ENCODE data around the gene SFMBT2. TPM values are rescaled to one million over a fixed set of nuclear protein-coding genes. Genes with fewer than 3 reads are reported as not detected.
"Not testable (repeated sequence)": the region's sequence is repeated elsewhere in the genome, so short reads cannot be mapped to it uniquely, and the experiment has no call there.

Gene SFMBT2
- total RNA-seq, 2 experiments from 2014 or later: 23.8 to 27.6 TPM

DNA sequence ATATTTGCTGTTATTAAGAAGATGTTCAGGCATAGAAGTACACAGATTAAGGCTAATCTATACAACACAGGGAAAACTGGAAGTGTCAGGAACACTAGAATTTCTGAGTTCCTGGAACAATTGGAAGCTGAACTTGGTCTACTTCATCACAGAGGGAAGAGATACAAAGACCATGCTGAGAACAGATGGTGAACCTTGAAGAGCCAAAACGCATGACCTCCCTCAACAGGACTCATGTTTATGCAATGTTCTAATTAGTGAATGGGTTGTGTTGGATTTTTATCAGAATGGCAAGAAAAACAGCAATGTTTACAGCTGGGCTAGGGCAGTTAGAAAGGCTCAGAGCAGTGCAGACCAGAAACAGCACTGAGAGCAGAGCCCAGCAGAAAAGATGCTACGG is 94.9 kb downstream of the SFMBT2 start:
- Mint-ChIP-seq H3K9me3 (no peaks in the 10 kb centered on the region), H3K4me1 (ENCODE audit: low read depth) (peaks cover 68% of the 10 kb centered on the region), H3K36me3 (ENCODE audit: low read depth) (peaks cover 28% of the 10 kb centered on the region), H3K27ac (no peak overlapping the region), H3K27me3 (no peaks in the 10 kb centered on the region), H3K4me3 (no peak overlapping the region)
- DNase-seq (no peak), ATAC-seq (no peak)
- ChIA-PET CTCF (no interaction called here), POLR2A (no interaction called here)
- TF ChIP-seq, protein P1, sequence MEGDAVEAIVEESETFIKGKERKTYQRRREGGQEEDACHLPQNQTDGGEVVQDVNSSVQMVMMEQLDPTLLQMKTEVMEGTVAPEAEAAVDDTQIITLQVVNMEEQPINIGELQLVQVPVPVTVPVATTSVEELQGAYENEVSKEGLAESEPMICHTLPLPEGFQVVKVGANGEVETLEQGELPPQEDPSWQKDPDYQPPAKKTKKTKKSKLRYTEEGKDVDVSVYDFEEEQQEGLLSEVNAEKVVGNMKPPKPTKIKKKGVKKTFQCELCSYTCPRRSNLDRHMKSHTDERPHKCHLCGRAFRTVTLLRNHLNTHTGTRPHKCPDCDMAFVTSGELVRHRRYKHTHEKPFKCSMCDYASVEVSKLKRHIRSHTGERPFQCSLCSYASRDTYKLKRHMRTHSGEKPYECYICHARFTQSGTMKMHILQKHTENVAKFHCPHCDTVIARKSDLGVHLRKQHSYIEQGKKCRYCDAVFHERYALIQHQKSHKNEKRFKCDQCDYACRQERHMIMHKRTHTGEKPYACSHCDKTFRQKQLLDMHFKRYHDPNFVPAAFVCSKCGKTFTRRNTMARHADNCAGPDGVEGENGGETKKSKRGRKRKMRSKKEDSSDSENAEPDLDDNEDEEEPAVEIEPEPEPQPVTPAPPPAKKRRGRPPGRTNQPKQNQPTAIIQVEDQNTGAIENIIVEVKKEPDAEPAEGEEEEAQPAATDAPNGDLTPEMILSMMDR (IDR thresholded peaks at IDR 0.05): no peak
- intact Hi-C loops (cut with micrococcal nuclease): no loop called here

DNA sequence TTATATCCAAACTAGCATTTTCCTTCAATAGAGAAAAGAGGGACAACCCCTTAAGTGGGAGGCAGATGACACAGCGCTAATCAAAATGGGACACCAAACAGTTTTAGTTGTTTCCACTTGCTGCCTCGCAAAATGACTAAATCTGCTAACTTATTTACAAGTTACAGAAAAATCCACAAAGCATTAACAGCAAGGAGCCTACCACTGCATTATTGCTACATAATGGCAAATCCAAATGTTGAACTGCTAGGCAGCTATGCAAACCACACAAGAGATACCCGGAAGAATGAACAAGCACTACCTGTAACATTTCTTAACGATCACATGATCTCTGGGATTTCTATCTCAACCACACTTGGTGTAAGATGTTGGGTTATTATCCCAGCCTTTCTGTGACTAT is 96.7 kb downstream of the SFMBT2 start:
- ATAC-seq: no peak
- H3K27ac Mint-ChIP-seq: peak overlapping the region; percentile 21
- ChIA-PET CTCF (no interaction called here), POLR2A (no interaction called here)
- no peak overlapping the region for H3K4me3 Mint-ChIP-seq
- peaks cover 53% of the 10 kb centered on the region for H3K4me1 Mint-ChIP-seq (ENCODE audit: low read depth)
- H3K9me3 Mint-ChIP-seq: no peaks in the 10 kb centered on the region
- TF ChIP-seq, protein P1 (IDR thresholded peaks at IDR 0.05): no peak
- intact Hi-C loops (cut with micrococcal nuclease): no loop called here
- no peaks in the 10 kb centered on the region for H3K27me3 Mint-ChIP-seq
- H3K36me3 Mint-ChIP-seq (ENCODE audit: low read depth): peaks cover 33% of the 10 kb centered on the region
- DNase-seq: no peak

DNA sequence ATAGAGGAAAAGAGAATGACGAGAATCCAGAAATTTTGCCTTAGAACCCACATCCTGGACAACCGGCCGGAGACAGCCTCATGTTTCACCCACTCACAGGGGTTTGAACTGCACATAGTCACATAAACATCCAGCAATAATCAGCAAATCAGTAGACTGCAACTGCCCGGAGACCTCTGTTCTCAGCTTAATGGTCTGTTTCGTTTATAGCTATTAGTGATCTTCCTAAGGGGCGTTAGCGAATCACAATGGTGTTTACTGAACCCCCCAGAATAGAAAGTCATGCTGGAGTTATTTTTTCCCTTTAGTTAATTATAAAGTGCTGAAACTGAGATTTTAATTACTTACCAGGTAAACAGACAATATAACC is 98.4 kb downstream of the SFMBT2 start:
- DNase-seq: no peak
- no peak overlapping the region for H3K27ac Mint-ChIP-seq
- TF ChIP-seq, protein P1 (IDR thresholded peaks at IDR 0.05): no peak
- no peak for ATAC-seq
- H3K9me3 Mint-ChIP-seq: peaks cover 5% of the 10 kb centered on the region
- POLR2A ChIA-PET: no interaction called here
- H3K36me3 Mint-ChIP-seq (ENCODE audit: low read depth): peaks cover 38% of the 10 kb centered on the region
- no peak overlapping the region for H3K4me3 Mint-ChIP-seq
- peaks cover 39% of the 10 kb centered on the region for H3K4me1 Mint-ChIP-seq (ENCODE audit: low read depth)
- no peaks in the 10 kb centered on the region for H3K27me3 Mint-ChIP-seq
- CTCF ChIA-PET: no interaction called here
- intact Hi-C loops (cut with micrococcal nuclease): no loop called here

DNA sequence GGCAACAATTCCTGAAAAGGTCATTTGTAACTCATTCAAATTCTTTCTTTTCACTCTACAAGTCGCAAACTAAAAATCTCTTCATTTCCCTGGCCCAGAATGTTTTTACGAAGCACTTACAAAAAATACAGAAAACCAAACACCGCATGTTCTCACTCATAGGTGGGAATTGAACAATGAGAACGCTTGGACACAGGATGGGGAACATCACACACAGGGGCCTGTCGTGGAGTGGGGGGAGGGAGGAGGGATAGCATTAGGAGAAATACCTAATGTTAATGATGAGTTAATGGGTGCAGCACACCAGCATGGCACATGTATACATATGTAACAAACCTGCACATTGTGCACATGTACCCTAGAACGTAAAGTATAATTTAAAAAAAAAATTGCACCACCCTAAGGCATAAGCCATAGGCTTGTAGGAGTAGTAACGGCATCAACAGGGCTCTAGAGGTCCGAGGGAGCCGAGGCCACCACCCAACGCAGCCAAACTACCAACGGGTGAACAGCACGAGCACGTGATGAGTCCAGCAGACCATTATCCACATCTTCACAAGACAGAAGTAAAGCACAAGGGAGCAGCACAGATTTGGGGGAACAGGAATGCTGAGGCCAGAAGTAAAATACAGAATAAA is 98.9 kb downstream of the SFMBT2 start:
- DNase-seq; H3K27ac Mint-ChIP-seq; CTCF ChIA-PET; H3K27me3 Mint-ChIP-seq; POLR2A ChIA-PET; H3K4me3 Mint-ChIP-seq; H3K9me3 Mint-ChIP-seq; ATAC-seq; intact Hi-C loops (cut with micrococcal nuclease): not testable (repeated sequence)
- peaks cover 41% of the 10 kb centered on the region for H3K4me1 Mint-ChIP-seq (ENCODE audit: low read depth)
- H3K36me3 Mint-ChIP-seq (ENCODE audit: low read depth): peaks cover 41% of the 10 kb centered on the region

DNA sequence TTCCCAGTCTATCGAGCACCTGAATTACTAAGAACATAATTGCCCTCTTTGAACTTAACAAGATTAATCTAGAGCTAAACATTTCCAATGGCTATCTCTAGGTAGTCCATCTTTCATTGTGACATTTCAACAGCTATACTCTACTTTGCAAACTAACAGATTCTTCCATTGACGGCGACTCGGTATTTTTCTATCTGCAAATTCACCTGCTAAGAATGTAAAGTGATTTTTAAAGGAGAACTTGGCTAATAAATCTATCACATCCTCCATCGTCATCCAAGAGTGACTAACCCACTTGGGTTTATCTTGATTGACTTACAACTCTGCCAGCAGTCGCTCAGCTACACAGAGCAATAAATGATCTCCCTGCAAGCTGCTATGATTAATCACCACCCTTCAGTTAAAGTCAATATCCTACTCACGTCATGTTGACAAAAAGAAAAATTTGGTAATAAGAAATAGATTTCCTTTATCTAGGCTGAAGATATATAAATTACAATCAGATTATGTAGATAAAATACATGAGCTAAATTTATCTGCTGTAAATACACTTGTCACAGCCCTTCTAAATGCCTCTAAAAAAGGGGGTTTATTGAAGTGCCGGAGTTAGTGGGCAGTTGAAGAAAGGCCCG is 99.5 kb downstream of the SFMBT2 start:
- peaks cover 35% of the 10 kb centered on the region for H3K4me1 Mint-ChIP-seq (ENCODE audit: low read depth)
- TF ChIP-seq, protein P1 (IDR thresholded peaks at IDR 0.05): no peak
- H3K27ac Mint-ChIP-seq: no peak overlapping the region
- DNase-seq (no peak), ATAC-seq (no peak)
- POLR2A ChIA-PET: no interaction called here
- H3K36me3 Mint-ChIP-seq (ENCODE audit: low read depth): peaks cover 40% of the 10 kb centered on the region
- CTCF ChIA-PET: interaction anchor here (1.0 kb wide), 1 partner anchor 190 kb away, joined by 3 read pairs; no protein-coding TSS in a partner anchor
- H3K27me3 Mint-ChIP-seq: no peaks in the 10 kb centered on the region
- intact Hi-C loops (cut with micrococcal nuclease): no loop called here
- H3K9me3 Mint-ChIP-seq: peaks cover 8% of the 10 kb centered on the region
- H3K4me3 Mint-ChIP-seq: no peak overlapping the region
